ENCODE data around the gene LRATD1.
"Not testable (repeated sequence)": the region's sequence is repeated elsewhere in the genome, so short reads cannot be mapped to it uniquely, and the experiment has no call there.

Gene LRATD1
- total RNA-seq = 0 to 0.26 (median 0) reads per million in 18 experiments

GRCh38 chr2:14632133-14632936 is at the start of gene LRATD1:
Gene LRATD1, plus strand, starts transcription at chr2:14632717. Its CDS starts 1,263 bp downstream, at chr2:14633980.
- no peak for DNase-seq

- no peak for DNase-seq
Measured at GRCh38 chr2:14583059-14583458, 49.5 kb upstream of the LRATD1 start.

- DNase-seq = no peak
Measured at GRCh38 chr2:14583802-14584201, 48.7 kb upstream of the LRATD1 start.

GRCh38 chr2:14587119-14587518 is 45.4 kb upstream of the LRATD1 start:
- no peak for DNase-seq

- no peak for DNase-seq
Measured at GRCh38 chr2:14601156-14601770, 31.3 kb upstream of the LRATD1 start.

- DNase-seq = no peak
Measured at GRCh38 chr2:14602309-14602708, 30.2 kb upstream of the LRATD1 start.

GRCh38 chr2:14603676-14604075 is 28.8 kb upstream of the LRATD1 start:
- DNase-seq = no peak

GRCh38 chr2:14608245-14608644 is 24.3 kb upstream of the LRATD1 start:
- DNase-seq = no peak

GRCh38 chr2:14614017-14614416 is 18.5 kb upstream of the LRATD1 start:
- no peak for DNase-seq

GRCh38 chr2:14615121-14615520 is 17.4 kb upstream of the LRATD1 start:
- no peak for DNase-seq

- DNase-seq = no peak
Measured at GRCh38 chr2:14615760-14616159, 16.8 kb upstream of the LRATD1 start.

- no peak for DNase-seq
Measured at GRCh38 chr2:14616342-14616741, 16.2 kb upstream of the LRATD1 start.

GRCh38 chr2:14616950-14617349 is 15.6 kb upstream of the LRATD1 start:
- DNase-seq = no peak

GRCh38 chr2:14619441-14619840 is 13.1 kb upstream of the LRATD1 start:
- DNase-seq = no peak

- no peak for DNase-seq
Measured at GRCh38 chr2:14621114-14621513, 11.4 kb upstream of the LRATD1 start.

- no peak for DNase-seq
Measured at GRCh38 chr2:14621906-14622549, 10.5 kb upstream of the LRATD1 start.

- DNase-seq = not testable (repeated sequence)
Measured at GRCh38 chr2:14622550-14622939, 10.0 kb upstream of the LRATD1 start.

- no peak for DNase-seq
Measured at GRCh38 chr2:14623237-14623636, 9.3 kb upstream of the LRATD1 start.

- DNase-seq = no peak
Measured at GRCh38 chr2:14626873-14627272, 5.6 kb upstream of the LRATD1 start.

- no peak for DNase-seq
Measured at GRCh38 chr2:14628901-14629300, 3.6 kb upstream of the LRATD1 start.

GRCh38 chr2:14631406-14632040 is 994 bp upstream of the LRATD1 start:
- DNase-seq = no peak

GRCh38 chr2:14633061-14633460 is 544 bp downstream of the LRATD1 start:
- DNase-seq = no peak

- no peak for DNase-seq
Measured at GRCh38 chr2:14633461-14634181, 1.1 kb downstream of the LRATD1 start.

Data from inflammatory macrophage (primary cell).